Endothelial cell of umbilical vein (primary cell): ENCODE results near the gene C11orf21. TPM values are rescaled to one million over a fixed set of nuclear protein-coding genes. Genes with fewer than 3 reads are reported as not detected.

Experiments
- BruUV-seq: library from RNA; stranded (reverse); fragments of 400-500 nt; replicated peaks from 2 replicates; lab custom pipeline; 2021; lab: Mats Ljungman, UMichigan
- CTCF ChIA-PET: fragments of 300-600, 350-600 bp; sonication (Branson Sonifier 250); formaldehyde crosslinking; loops from one replicate; lab custom pipeline; 2021; ENCODE audit warnings: antibody characterized with exemption, inconsistent platforms; lab: Charles Lee
- POLR2A ChIA-PET: fragments of 300-600, 350-600 bp; sonication (Branson Sonifier 250); formaldehyde crosslinking; loops from one replicate; lab custom pipeline; 2021; ENCODE audit warnings: antibody characterized with exemption, inconsistent platforms; lab: Charles Lee
- DNase-seq: peaks from one replicate; pipeline ENCODE4 v3.0.0-alpha.2; 2011; ENCODE audit warnings: low read depth, low spot score
- FAIRE-seq: peaks from 2 replicates; lab custom pipeline; 2011; peaks lifted over from hg19 to GRCh38; lab: Jason Lieb, UNC
- H2AFZ ChIP-seq: 2 replicates; pipeline ENCODE4 v1.6.0; 2012; ENCODE audit warnings: low read depth, low read length, control low read depth, inconsistent platforms
- H3K27ac ChIP-seq: 2 replicates; pipeline ENCODE4 v1.5.1; 2011; ENCODE audit warnings: low read depth, mild to moderate bottlenecking, control low read depth, low read length, moderate library complexity; ENCODE audit not compliant: insufficient read depth
- H3K27me3 ChIP-seq, 2 experiments: 2 replicates each; pipeline versions ENCODE4 v1.6.0 to v1.6.1; 2011; ENCODE audit warnings: low read length in 2 of 2, mixed read lengths in 1 of 2; ENCODE audit not compliant: control insufficient read depth in 2 of 2, insufficient read depth in 2 of 2
- H3K36me3 ChIP-seq, 2 experiments: 2 replicates in 1 of 2; 3 replicates in 1 of 2; pipeline ENCODE4 v1.5.1; 2011; ENCODE audit warnings: low read length in 2 of 2, mild to moderate bottlenecking in 1 of 2, moderate library complexity in 1 of 2; ENCODE audit not compliant: control insufficient read depth in 2 of 2, insufficient read depth in 2 of 2; ENCODE audit errors: extremely low read depth in 1 of 2
- H3K4me1 ChIP-seq: 3 replicates; pipeline ENCODE4 v1.5.1; 2011; ENCODE audit warnings: mild to moderate bottlenecking, low read length; ENCODE audit not compliant: control insufficient read depth, insufficient read depth; ENCODE audit errors: extremely low read depth
- H3K4me2 ChIP-seq: 2 replicates; pipeline ENCODE4 v1.6.1; 2011; ENCODE audit warnings: low read length, control low read depth, mixed read lengths; ENCODE audit not compliant: insufficient read depth
- H3K4me3 ChIP-seq, 3 experiments: fragments of 200-600 bp in 1 of 3; sonication (generic), shearing (Covaris generic) in 1 of 3; replicated peaks in 1 of 3; 2 replicates each; pipeline ENCODE4 v1.5.1; 2011 to 2016; ENCODE audit warnings: control low read depth in 3 of 3, low read length in 3 of 3, mild to moderate bottlenecking in 2 of 3, inconsistent platforms in 1 of 3, low read depth in 1 of 3, moderate library complexity in 1 of 3; ENCODE audit not compliant: insufficient read depth in 1 of 3
- H3K79me2 ChIP-seq: 2 replicates; pipeline ENCODE4 v1.6.0; 2012; ENCODE audit warnings: low read length, inconsistent platforms; ENCODE audit not compliant: control insufficient read depth, insufficient read depth
- H3K9ac ChIP-seq: replicated peaks from 2 replicates; pipeline ENCODE3; 2011; ENCODE audit warnings: low read length, control low read depth; ENCODE audit not compliant: insufficient read depth; ENCODE audit errors: extremely low read depth
- H3K9me1 ChIP-seq: replicated peaks from 3 replicates; pipeline ENCODE4 v1.6.0; 2011; ENCODE audit warnings: mild to moderate bottlenecking, low read length; ENCODE audit not compliant: control insufficient read depth, insufficient read depth; ENCODE audit errors: extremely low read depth
- H3K9me3 ChIP-seq: replicated peaks from 2 replicates; pipeline ENCODE4 v1.5.1; 2012; ENCODE audit warnings: low read length, inconsistent platforms; ENCODE audit not compliant: control insufficient read depth, insufficient read depth
- H4K20me1 ChIP-seq: replicated peaks from 2 replicates; pipeline ENCODE3; 2011; ENCODE audit warnings: mild to moderate bottlenecking, low read length; ENCODE audit not compliant: control insufficient read depth, insufficient read depth; ENCODE audit errors: extremely low read depth
- CTCF ChIP-seq, 2 donors: IDR thresholded peaks; 1 replicate in 1 of 2; 2 replicates in 1 of 2; pipeline ENCODE4 v1.5.1; 2011; ENCODE audit warnings: low read length in 2 of 2, mild to moderate bottlenecking in 2 of 2, moderate library complexity in 2 of 2, control low read depth in 1 of 2, inconsistent platforms in 1 of 2, low read depth in 1 of 2; ENCODE audit not compliant: insufficient read depth in 1 of 2; ENCODE audit errors: extremely low read depth in 1 of 2
- EZH2 ChIP-seq: IDR thresholded peaks from 2 replicates; pipeline ENCODE4 v1.6.1; 2012; ENCODE audit warnings: borderline replicate concordance, low read depth, mild to moderate bottlenecking, moderate library complexity, low read length, inconsistent platforms; ENCODE audit not compliant: severe bottlenecking
- FOS ChIP-seq: IDR thresholded peaks from 2 replicates; pipeline ENCODE4 v1.6.1; 2011; ENCODE audit warnings: mild to moderate bottlenecking, low read length, moderate library complexity, borderline replicate concordance; ENCODE audit not compliant: insufficient read depth
- JUN ChIP-seq: IDR thresholded peaks from 2 replicates; pipeline ENCODE4 v1.6.1; 2011; ENCODE audit warnings: borderline replicate concordance, low read depth; ENCODE audit not compliant: insufficient read length, insufficient read depth
- MAX ChIP-seq: IDR thresholded peaks from 2 replicates; pipeline ENCODE4 v1.6.1; 2011; ENCODE audit not compliant: insufficient read depth, insufficient read length
- MYC ChIP-seq: IDR thresholded peaks from one replicate; pipeline ENCODE4 v1.6.1; 2011; ENCODE audit warnings: mild to moderate bottlenecking, low read depth, low read length
- POLR2A ChIP-seq: IDR thresholded peaks from 2 replicates; pipeline ENCODE4 v1.6.1; 2012; ENCODE audit warnings: low read depth, mild to moderate bottlenecking, control low read depth, low read length
- dilution Hi-C: fragments of 300-500 bp; cut with MboI; formaldehyde crosslinking; loops from one replicate; pipeline ENCODE4 v1.15.0; 2019; ENCODE audit warnings: low sequenced_read_pairs; ENCODE audit not compliant: extremely low pct_ligation_motif_present
- intact Hi-C: fragments of 100-400 bp; cut with micrococcal nuclease; formaldehyde crosslinking; loops from one replicate; pipeline ENCODE4 v1.10.0; 2022
- polyA plus RNA-seq, 4 experiments: library from polyadenylated mRNA; depleted of rRNA in 3 of 4; stranded (reverse) in 3 of 4; unstranded in 1 of 4; fragments of >200 nt; gene quantifications; 2 replicates each; pipeline versions ENCODE4 v1.2.1 to v1.2.3, GENCODE V29; 2011 to 2012; ENCODE audit warnings: missing spikeins in 1 of 4
- total RNA-seq: library from RNA; stranded (reverse); gene quantifications from 2 replicates; pipeline ENCODE4 v1.2.3, GENCODE V29; 2021

The C11orf21 gene
- total and polyA plus RNA-seq, 2 donors (not counting 3 experiments of a cell fraction or from before 2014, with no cell fraction given): not detected

GRCh38 chr11:2320568-2321310 is 19.0 kb upstream of the C11orf21 start:
- BruUV-seq: no TSS peak
- no peak overlapping the region for H2AFZ ChIP-seq
- CTCF ChIA-PET: interaction anchor here (0.7 to 2.6 kb wide), 2 partner anchors 14 to 99 kb away, joined by 3 to 7 read pairs; no protein-coding TSS in a partner anchor
- no peak for FAIRE-seq
- intact Hi-C loops (no loop called here), dilution Hi-C loops (no loop called here)
- TF ChIP-seq MAX: no peak
- TF ChIP-seq FOS: no peak
- TF ChIP-seq POLR2A: no peak
- TF ChIP-seq EZH2: no peak
- no peak for TF ChIP-seq MYC
- H3K9me1 ChIP-seq: no peaks in the 10 kb centered on the region
- no peaks in the 10 kb centered on the region for H3K9me3 ChIP-seq
- DNase-seq: no peak
- H4K20me1 ChIP-seq: no peaks in the 10 kb centered on the region
- H3K4me2 ChIP-seq: no peak overlapping the region
- no peaks in the 10 kb centered on the region for H3K4me1 ChIP-seq
- POLR2A ChIA-PET: no interaction called here
- no peak overlapping the region for H3K4me3 ChIP-seq
- H3K27me3 ChIP-seq: no peaks in the 10 kb centered on the region
- H3K36me3 ChIP-seq: no peaks in the 10 kb centered on the region
- H3K79me2 ChIP-seq: no peaks in the 10 kb centered on the region
- H3K27ac ChIP-seq: no peak overlapping the region
- no peak overlapping the region for H3K9ac ChIP-seq

GRCh38 chr11:2319791-2320472 is 18.2 kb upstream of the C11orf21 start:
- no peaks in the 10 kb centered on the region for H3K9me3 ChIP-seq
- no peaks in the 10 kb centered on the region for H3K27me3 ChIP-seq
- ChIA-PET POLR2A (no interaction called here), CTCF (interaction anchor here (0.7 kb wide), 1 partner anchor 14 kb away, joined by 3 read pairs; no protein-coding TSS in a partner anchor)
- H3K4me1 ChIP-seq: no peaks in the 10 kb centered on the region
- no peaks in the 10 kb centered on the region for H4K20me1 ChIP-seq
- H3K36me3 ChIP-seq: no peaks in the 10 kb centered on the region
- dilution Hi-C loops: no loop called here
- H2AFZ ChIP-seq: no peak overlapping the region
- intact Hi-C loops: no loop called here
- H3K79me2 ChIP-seq: no peaks in the 10 kb centered on the region
- no peaks in the 10 kb centered on the region for H3K9me1 ChIP-seq
- FAIRE-seq (no peak), DNase-seq (no peak)
- no peak overlapping the region for H3K4me3 ChIP-seq
- H3K27ac ChIP-seq: no peak overlapping the region
- no TSS peak for BruUV-seq
- H3K9ac ChIP-seq: no peak overlapping the region
- H3K4me2 ChIP-seq: no peak overlapping the region
- TF ChIP-seq JUN: no peak
- no peak for TF ChIP-seq FOS
- TF ChIP-seq CTCF (IDR thresholded peaks at IDR 0.05; ENCODE audit: extremely low read depth in 1 of 2, insufficient read depth in 1 of 2, low read depth in 1 of 2, low read length in 2 of 2): no peak
- TF ChIP-seq MAX: no peak
- TF ChIP-seq MYC: no peak
